ENCODE results near the gene PODN.

DNA sequence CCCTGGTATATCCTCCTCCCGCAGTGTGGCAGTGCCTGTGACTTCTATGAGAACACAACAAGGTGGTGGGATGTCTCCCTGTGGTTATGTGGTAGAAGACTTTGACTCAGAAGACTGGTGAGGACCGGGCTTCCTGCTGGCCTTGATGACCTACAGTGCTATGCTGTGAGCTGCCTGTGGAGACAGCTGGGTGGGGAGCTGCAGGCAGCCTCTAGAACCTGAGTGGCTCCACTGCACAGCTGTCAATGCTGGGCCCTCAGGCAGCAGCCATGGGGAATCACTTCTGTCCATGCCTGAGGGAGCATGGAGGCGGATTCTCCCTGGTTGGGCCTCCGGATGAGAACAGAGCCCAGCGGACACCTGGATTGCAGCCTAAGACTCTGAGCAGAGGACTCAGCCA lies 65.5 kb downstream of the PODN start:
- TF ChIP-seq, protein P1, sequence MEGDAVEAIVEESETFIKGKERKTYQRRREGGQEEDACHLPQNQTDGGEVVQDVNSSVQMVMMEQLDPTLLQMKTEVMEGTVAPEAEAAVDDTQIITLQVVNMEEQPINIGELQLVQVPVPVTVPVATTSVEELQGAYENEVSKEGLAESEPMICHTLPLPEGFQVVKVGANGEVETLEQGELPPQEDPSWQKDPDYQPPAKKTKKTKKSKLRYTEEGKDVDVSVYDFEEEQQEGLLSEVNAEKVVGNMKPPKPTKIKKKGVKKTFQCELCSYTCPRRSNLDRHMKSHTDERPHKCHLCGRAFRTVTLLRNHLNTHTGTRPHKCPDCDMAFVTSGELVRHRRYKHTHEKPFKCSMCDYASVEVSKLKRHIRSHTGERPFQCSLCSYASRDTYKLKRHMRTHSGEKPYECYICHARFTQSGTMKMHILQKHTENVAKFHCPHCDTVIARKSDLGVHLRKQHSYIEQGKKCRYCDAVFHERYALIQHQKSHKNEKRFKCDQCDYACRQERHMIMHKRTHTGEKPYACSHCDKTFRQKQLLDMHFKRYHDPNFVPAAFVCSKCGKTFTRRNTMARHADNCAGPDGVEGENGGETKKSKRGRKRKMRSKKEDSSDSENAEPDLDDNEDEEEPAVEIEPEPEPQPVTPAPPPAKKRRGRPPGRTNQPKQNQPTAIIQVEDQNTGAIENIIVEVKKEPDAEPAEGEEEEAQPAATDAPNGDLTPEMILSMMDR (IDR thresholded peaks at IDR 0.05; ENCODE audit: low read length) = no peak
- no peak for TF ChIP-seq EZH2 (optimal IDR thresholded peaks at IDR 0.05; ENCODE audit: low read depth, low read length)
- no peak for TF ChIP-seq EZH2phosphoT487 (IDR thresholded peaks at IDR 0.05; ENCODE audit: low read length)
